GM12892 (cell line): ENCODE results near the gene KCNQ5.

ENCODE experiments used
- POLR2A ChIP-seq: IDR thresholded peaks from 2 replicates; pipeline ENCODE4 v1.6.1; 2011; ENCODE audit warnings: low read depth, low read length, control low read depth
- TAF1 ChIP-seq: IDR thresholded peaks from 2 replicates; pipeline ENCODE4 v1.6.1; 2011; ENCODE audit warnings: low read depth, mild to moderate bottlenecking, control low read depth, low read length, borderline replicate concordance

DNA sequence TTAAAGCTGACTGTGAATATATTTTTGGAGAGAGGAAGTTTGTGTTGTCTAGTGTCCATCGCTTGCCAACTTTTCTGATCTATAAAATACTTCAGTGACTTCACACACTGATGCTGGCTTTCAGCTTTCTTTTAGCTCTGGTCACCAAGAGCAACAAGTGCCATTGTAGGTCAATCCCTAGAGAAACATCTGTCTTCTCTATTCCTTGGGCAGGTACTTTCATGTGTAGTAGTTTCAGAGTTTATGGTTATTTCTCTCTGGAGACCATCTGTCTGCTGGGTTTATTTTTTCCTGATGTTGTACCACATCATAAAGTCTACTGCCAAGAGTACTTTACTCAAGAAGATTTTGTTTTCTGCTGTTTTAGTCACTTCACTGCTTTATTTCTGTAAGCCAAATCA is 353.5 kb downstream of the KCNQ5 start:
- TF ChIP-seq POLR2A (no peak), TAF1 (no peak)
